DOHH2 (cell line): ENCODE data around the gene ADK.

Experiments used
- H3F3A ChIP-seq: fragments of 200-600 bp; sonication (generic), shearing (Covaris generic); 2 replicates; pipeline ENCODE4 v1.6.0; 2016; ENCODE audit warnings: antibody characterized with exemption, mild to moderate bottlenecking; ENCODE audit not compliant: control insufficient read depth, insufficient read depth
- H3K27ac ChIP-seq: fragments of 200-600 bp; sonication (generic); 2 replicates; pipeline ENCODE4 v1.5.1; 2014; ENCODE audit warnings: low read depth, mild to moderate bottlenecking, low read length, moderate library complexity
- H3K27me3 ChIP-seq: fragments of 200-600 bp; sonication (generic); 2 replicates; pipeline ENCODE4 v1.6.1; 2014; ENCODE audit warnings: mild to moderate bottlenecking, low read length, mixed read lengths; ENCODE audit not compliant: control insufficient read depth
- H3K36me3 ChIP-seq: fragments of 200-600 bp; sonication (generic); 2 replicates; pipeline ENCODE4 v1.6.1; 2014; ENCODE audit warnings: mild to moderate bottlenecking, low read length, moderate library complexity, mixed read lengths; ENCODE audit not compliant: control insufficient read depth
- H3K4me1 ChIP-seq: fragments of 200-600 bp; sonication (generic); 2 replicates; pipeline ENCODE4 v1.6.1; 2014; ENCODE audit warnings: mild to moderate bottlenecking, low read length, mixed read lengths; ENCODE audit not compliant: control insufficient read depth
- H3K4me2 ChIP-seq: fragments of 200-600 bp; sonication (generic); 2 replicates; pipeline ENCODE4 v1.6.0; 2014; ENCODE audit warnings: mild to moderate bottlenecking, low read length, moderate library complexity
- H3K4me3 ChIP-seq: fragments of 200-600 bp; sonication (generic); 2 replicates; pipeline ENCODE4 v1.5.1; 2014; ENCODE audit warnings: mild to moderate bottlenecking, low read length, mixed read lengths
- H3K79me2 ChIP-seq: fragments of 200-600 bp; sonication (generic); 2 replicates; pipeline ENCODE4 v1.6.1; 2014; ENCODE audit warnings: mild to moderate bottlenecking, low read length, mixed read lengths; ENCODE audit not compliant: control insufficient read depth
- H3K9me2 ChIP-seq: fragments of 200-600 bp; sonication (generic); replicated peaks from 2 replicates; pipeline ENCODE4 v1.6.1; 2014; ENCODE audit warnings: mild to moderate bottlenecking, low read length, mixed read lengths; ENCODE audit not compliant: control insufficient read depth
- H3K9me3 ChIP-seq: fragments of 200-600 bp; sonication (generic); 2 replicates; pipeline ENCODE4 v1.6.1; 2014; ENCODE audit warnings: antibody characterized with exemption, low read length, mixed read lengths; ENCODE audit not compliant: control insufficient read depth, insufficient read depth
- H4K20me1 ChIP-seq: fragments of 200-600 bp; sonication (generic); 2 replicates; pipeline ENCODE4 v1.6.0; 2014; ENCODE audit warnings: low read depth, mild to moderate bottlenecking, antibody characterized with exemption, low read length, moderate library complexity; ENCODE audit not compliant: control insufficient read depth, insufficient read depth
- CTCF ChIP-seq: fragments of 200-600 bp; sonication (generic); IDR thresholded peaks from one replicate; pipeline ENCODE4 v1.5.1; 2014; ENCODE audit warnings: antibody characterized with exemption, mild to moderate bottlenecking, low read depth, low read length; ENCODE audit not compliant: poor library complexity, severe bottlenecking
- EZH2phosphoT487 ChIP-seq: fragments of 200-600 bp; sonication (generic); IDR thresholded peaks from 2 replicates; pipeline ENCODE4 v1.6.1; 2017; ENCODE audit warnings: borderline replicate concordance, mild to moderate bottlenecking, antibody characterized with exemption, low read length, moderate library complexity, mixed read lengths

Gene ADK

GRCh38 chr10:74662635-74663034, 511.6 kb downstream of the ADK start:
- no peaks in the 10 kb centered on the region for H3K9me2 ChIP-seq

GRCh38 chr10:74669210-74669609, 518.2 kb downstream of the ADK start:
- Histone ChIP-seq H3K9me3 (peaks cover 13% of the 10 kb centered on the region), H4K20me1 (no peaks in the 10 kb centered on the region), H3K79me2 (no peaks in the 10 kb centered on the region), H3K4me2 (no peak overlapping the region), H3F3A (no peaks in the 10 kb centered on the region), H3K4me1 (no peaks in the 10 kb centered on the region; the same call in 1 of the 2 replicates), H3K4me3 (no peak overlapping the region), H3K27ac (no peak overlapping the region), H3K36me3 (peaks cover 13% of the 10 kb centered on the region), H3K9me2 (no peaks in the 10 kb centered on the region), H3K27me3 (no peaks in the 10 kb centered on the region)
- TF ChIP-seq EZH2phosphoT487 (no peak), CTCF (no peak)

More at GRCh38 chr10:74662635-74663034, 511.6 kb downstream of the ADK start:
- Histone ChIP-seq H3K4me1 (peaks cover 4% of the 10 kb centered on the region; the same call in 1 of the 2 replicates), H4K20me1 (no peaks in the 10 kb centered on the region), H3K4me3 (no peak overlapping the region), H3K79me2 (no peaks in the 10 kb centered on the region), H3K4me2 (no peak overlapping the region), H3F3A (no peaks in the 10 kb centered on the region), H3K27ac (no peak overlapping the region), H3K9me3 (no peaks in the 10 kb centered on the region), H3K27me3 (no peaks in the 10 kb centered on the region), H3K36me3 (no peaks in the 10 kb centered on the region)
- TF ChIP-seq EZH2phosphoT487 (no peak), CTCF (no peak)

GRCh38 chr10:74671716-74672115, 520.7 kb downstream of the ADK start:
- peaks cover 15% of the 10 kb centered on the region for H3K9me3 ChIP-seq
- no peak overlapping the region for H3K4me3 ChIP-seq
- H3K27me3 ChIP-seq = no peaks in the 10 kb centered on the region
- H3K9me2 ChIP-seq = no peaks in the 10 kb centered on the region
- peaks cover 14% of the 10 kb centered on the region for H3K36me3 ChIP-seq
- peaks cover 18% of the 10 kb centered on the region for H3K4me1 ChIP-seq
- H4K20me1 ChIP-seq = no peaks in the 10 kb centered on the region
- H3F3A ChIP-seq = no peaks in the 10 kb centered on the region
- TF ChIP-seq EZH2phosphoT487 (no peak), CTCF (no peak)
- no peak overlapping the region for H3K4me2 ChIP-seq
- H3K79me2 ChIP-seq = no peaks in the 10 kb centered on the region
- H3K27ac ChIP-seq = no peak overlapping the region
